H7 (cell line): Measurements from ENCODE around the gene POLR1A. TPM values are rescaled to one million over a fixed set of nuclear protein-coding genes. Genes with fewer than 3 reads are reported as not detected.
"Not testable (repeated sequence)": the region's sequence is repeated elsewhere in the genome, so short reads cannot be mapped to it uniquely, and the experiment has no call there.

ENCODE experiments used
- DNase-seq: peaks from one replicate; pipeline ENCODE4 v3.0.0; 2012
- H3K27me3 ChIP-seq: 2 replicates; pipeline ENCODE4 v1.6.0; 2011; ENCODE audit warnings: mild to moderate bottlenecking, low read length; ENCODE audit not compliant: control insufficient read depth, insufficient read depth
- H3K36me3 ChIP-seq: replicated peaks from 2 replicates; pipeline ENCODE4 v1.5.1; 2011; ENCODE audit warnings: low read length; ENCODE audit not compliant: control insufficient read depth, insufficient read depth
- H3K4me3 ChIP-seq: 2 replicates; pipeline ENCODE4 v1.5.1; 2011; ENCODE audit warnings: low read depth, mild to moderate bottlenecking, control low read depth, low read length, moderate library complexity; ENCODE audit not compliant: insufficient read depth
- total RNA-seq: library from RNA; depleted of rRNA; stranded (reverse); fragments of >200 nt; shearing (Covaris generic); gene quantifications from 2 replicates; pipeline ENCODE4 v1.2.3, GENCODE V29; 2014

Gene POLR1A
- total RNA-seq, 1 experiment from 2014 or later, result 19.9 TPM

DNA sequence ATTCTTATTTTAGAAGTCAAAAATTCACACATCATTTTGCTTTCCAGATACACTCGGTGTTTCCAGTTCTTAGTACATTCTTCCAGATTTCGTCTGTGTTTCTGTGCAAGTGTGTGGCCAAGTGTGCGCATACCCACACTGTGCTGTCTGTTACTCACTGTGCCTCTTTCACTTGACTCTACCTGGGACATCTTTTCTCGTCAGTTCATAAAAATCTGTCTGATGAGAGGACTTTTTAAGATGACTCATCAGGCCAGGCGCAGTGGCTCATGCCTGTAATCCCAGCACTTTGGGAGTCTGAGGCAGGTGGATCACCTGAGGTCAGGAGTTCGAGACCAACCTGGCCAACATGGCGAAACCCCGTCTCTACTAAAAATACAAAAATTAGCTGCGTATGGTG lies 113.6 kb downstream of the POLR1A start:
- not testable (repeated sequence) for H3K27me3 ChIP-seq, H3K36me3 ChIP-seq, DNase-seq, H3K4me3 ChIP-seq

DNA sequence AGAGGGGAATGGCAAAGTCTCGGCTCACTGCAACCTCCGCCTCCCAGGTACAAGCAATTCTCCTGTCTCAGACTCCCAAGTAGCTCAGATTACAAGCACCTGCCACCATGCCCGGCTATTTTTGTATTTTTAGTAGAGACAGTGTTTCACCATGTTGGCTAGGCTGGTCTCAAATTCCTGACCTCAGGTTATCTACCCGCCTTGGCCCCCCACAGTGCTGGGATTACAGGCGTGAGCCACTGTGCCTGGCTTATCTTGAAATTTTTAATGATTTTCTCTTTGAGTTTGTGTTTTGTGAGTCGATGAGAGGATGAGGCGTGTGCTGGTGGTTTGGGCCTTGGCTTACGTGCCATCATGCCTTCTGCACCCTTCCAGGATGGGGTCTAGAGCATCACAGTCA lies 115.6 kb downstream of the POLR1A start:
- Histone ChIP-seq H3K36me3 (no peaks in the 10 kb centered on the region), H3K27me3 (no peaks in the 10 kb centered on the region), H3K4me3 (no peak overlapping the region)
- no peak for DNase-seq

- H3K27me3 ChIP-seq, result no peaks in the 10 kb centered on the region
- no peak for DNase-seq
- no peaks in the 10 kb centered on the region for H3K36me3 ChIP-seq
- H3K4me3 ChIP-seq, result no peak overlapping the region
These were observed 116.3 kb downstream of the POLR1A start for GRCh38 chr2:85989288-85989865.

GRCh38 chr2:85988914-85989270 lies 116.8 kb downstream of the POLR1A start:
- DNase-seq, result no peak
- Histone ChIP-seq H3K4me3 (no peak overlapping the region), H3K36me3 (no peaks in the 10 kb centered on the region), H3K27me3 (no peaks in the 10 kb centered on the region)

DNA sequence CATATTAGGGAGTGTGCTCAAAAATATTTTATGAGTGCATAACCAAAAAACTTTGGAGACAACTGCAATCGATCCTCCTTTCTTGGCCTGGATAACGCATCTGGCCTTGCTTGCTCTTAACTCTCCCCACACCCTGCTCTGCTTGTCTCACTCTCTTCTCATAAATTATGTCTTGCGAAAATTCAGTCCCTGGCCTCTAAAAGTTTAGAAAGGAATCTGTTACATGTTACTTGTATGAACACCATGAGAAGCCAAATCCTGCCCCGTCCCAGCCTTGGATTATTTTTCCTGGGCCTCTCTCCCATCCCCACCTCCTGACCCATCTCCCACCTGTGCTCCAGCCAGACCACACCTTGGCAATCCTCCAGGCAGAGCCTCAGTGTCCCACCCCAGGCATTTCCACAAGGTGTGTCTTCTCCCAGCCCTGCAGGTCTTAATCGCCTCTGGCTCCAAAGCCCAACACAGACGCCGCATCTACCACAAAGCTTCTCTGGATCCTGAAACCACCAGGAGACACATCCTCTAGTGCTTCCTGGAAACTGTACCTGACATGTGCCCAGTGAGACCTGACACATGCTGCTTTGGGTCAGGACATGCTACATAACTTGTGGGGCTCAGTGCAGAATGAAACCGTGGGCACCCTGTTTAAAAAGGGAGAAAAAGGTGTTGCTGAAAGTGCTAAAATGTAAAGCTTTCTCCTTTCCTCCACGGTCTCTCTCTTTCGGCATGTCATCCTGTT lies 117.3 kb downstream of the POLR1A start:
- no peak for DNase-seq
- no peak overlapping the region for H3K4me3 ChIP-seq
- H3K36me3 ChIP-seq, result no peaks in the 10 kb centered on the region
- no peaks in the 10 kb centered on the region for H3K27me3 ChIP-seq

GRCh38 chr2:85987266-85988174 lies 118.2 kb downstream of the POLR1A start:
- H3K36me3 ChIP-seq, result no peaks in the 10 kb centered on the region
- H3K4me3 ChIP-seq, result no peak overlapping the region
- H3K27me3 ChIP-seq, result no peaks in the 10 kb centered on the region
- DNase-seq, result no peak

GRCh38 chr2:85986121-85986520 lies 119.6 kb downstream of the POLR1A start:
- no peaks in the 10 kb centered on the region for H3K36me3 ChIP-seq
- DNase-seq, result no peak
- no peaks in the 10 kb centered on the region for H3K27me3 ChIP-seq
- H3K4me3 ChIP-seq, result no peak overlapping the region

DNA sequence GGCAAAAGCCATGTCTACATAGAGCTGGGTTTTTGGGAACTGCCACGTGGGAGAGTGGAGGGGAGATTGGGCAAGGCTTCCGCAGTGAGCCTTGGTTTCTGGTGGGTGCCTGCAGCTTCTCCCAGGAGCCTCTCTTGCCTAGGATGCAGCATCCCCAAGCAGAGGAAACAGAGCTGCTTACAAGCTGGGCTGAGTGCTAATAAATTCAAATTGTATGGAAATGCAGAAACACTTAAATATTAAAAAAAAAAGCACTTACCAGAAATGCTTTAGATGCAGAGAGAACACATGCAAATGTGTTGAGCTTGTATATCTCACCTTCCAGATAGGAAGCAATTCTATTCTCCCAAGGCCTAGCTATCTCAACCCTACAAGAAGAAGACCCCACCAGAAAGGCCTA lies 120.9 kb downstream of the POLR1A start:
- Histone ChIP-seq H3K36me3 (no peaks in the 10 kb centered on the region), H3K27me3 (no peaks in the 10 kb centered on the region)
- no peak for DNase-seq

DNA sequence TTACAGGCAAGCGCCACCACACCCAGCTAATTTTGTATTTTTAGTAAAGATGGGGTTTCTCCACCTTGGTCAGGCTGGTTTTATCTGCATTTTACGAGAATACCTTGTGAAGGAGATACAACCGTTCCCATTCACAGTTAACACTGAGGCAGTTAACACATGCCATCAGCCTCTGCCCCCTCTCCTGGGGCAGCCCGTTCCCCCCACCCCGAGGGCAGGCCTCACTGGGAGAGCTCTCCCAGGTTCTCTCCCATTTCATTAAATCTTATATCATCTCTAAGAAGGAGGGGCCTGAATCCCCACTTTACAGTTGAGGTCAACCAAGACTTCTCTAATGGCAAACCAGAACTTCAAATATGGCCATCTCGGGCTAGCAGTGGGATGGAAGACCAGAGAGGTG lies 121.9 kb downstream of the POLR1A start:
- no peaks in the 10 kb centered on the region for H3K27me3 ChIP-seq
- no peak for DNase-seq
- H3K36me3 ChIP-seq, result no peaks in the 10 kb centered on the region
- no peak overlapping the region for H3K4me3 ChIP-seq

More for the DNA sequence above, 120.9 kb downstream of the POLR1A start:
- H3K4me3 ChIP-seq, result no peak overlapping the region

DNA sequence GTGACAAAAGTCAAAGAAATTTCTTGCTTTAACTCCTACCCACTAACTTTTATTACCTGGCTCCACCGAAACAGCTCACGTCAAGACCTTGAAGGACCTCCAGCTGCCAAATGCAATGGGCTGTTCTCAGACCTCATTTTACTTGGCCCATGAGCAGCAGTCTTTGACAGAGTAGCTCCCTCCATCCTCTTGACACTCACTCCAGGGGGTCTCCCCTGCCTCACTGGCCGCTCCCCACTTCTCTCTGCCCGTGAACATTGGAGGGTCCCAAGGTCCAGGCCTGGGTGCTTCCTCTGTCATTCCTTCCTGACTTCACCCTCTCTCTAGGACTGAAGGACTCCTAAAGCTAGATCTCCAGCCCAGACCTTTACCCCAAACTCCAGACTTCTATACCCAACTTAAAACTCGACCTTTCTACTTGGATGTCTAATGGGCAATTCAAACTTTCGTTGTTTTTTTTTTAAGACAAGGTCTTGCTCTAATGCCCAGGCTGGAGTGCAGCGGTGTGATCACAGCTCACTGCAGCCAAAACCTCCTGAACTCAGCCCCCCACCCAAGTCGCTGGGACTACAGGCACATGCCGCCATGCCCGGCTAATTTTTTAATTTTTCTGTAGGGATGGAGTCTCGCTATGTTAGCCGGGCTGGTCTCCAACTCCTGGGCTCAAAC lies 124.0 kb downstream of the POLR1A start:
- Histone ChIP-seq H3K4me3 (no peak overlapping the region), H3K27me3 (no peaks in the 10 kb centered on the region), H3K36me3 (no peaks in the 10 kb centered on the region)
- DNase-seq, result no peak

DNA sequence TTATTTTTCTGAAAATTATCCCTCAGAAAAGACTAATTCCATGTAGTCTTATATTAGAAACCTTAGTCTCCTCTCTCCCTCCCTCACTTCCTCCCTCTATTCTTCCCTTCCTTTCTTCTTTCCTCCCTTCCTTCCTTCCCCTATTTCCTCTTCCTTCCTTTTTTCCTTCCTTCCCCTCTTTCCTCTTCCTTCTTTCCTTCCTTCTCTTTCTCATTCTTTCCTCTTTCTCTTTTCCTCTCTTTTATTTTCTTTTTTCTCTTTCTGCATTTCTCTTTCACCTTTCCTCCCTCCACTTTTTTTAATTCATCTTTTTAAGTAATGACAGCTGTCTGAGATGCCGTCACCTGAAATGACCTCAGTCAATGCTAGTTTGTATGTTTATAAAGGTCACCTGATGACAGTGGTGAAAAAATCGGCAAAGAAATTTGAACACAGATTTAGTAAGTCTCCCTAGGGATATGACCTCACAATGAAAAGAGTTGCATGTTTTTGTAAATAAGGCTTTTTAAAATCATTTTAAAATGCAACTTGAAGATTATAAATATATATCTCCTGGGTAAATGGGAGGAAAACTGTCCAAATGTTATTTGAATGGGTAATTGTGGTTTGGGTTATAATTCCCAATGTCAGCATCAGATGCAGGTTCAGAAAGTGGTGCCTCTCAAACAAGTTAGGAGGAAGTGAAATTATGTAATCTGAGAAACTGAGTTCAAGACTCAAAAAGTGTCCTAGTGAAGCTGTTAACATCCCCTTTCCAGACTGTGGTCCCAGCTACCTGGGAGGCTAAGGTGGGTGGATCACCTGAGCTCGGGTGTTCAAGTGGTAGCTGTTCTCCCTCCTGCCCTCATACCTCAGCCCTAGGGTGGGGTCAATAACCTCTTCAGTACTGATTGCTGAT lies 126.6 kb downstream of the POLR1A start:
- Histone ChIP-seq H3K36me3 (no peaks in the 10 kb centered on the region), H3K27me3 (no peaks in the 10 kb centered on the region; the same call in 1 of the 2 replicates), H3K4me3 (no peak overlapping the region)
- DNase-seq, result no peak

GRCh38 chr2:85976106-85976920 lies 129.4 kb downstream of the POLR1A start:
- no peak for DNase-seq
- Histone ChIP-seq H3K4me3 (no peak overlapping the region), H3K27me3 (no peaks in the 10 kb centered on the region; the same call in 1 of the 2 replicates), H3K36me3 (no peaks in the 10 kb centered on the region)

GRCh38 chr2:85975581-85975980 lies 130.1 kb downstream of the POLR1A start:
- DNase-seq, result no peak

More at GRCh38 chr2:85975581-85975980, 130.1 kb downstream of the POLR1A start:
- Histone ChIP-seq H3K4me3 (no peak overlapping the region), H3K27me3 (no peaks in the 10 kb centered on the region; the same call in 1 of the 2 replicates), H3K36me3 (no peaks in the 10 kb centered on the region)
